GM19452 (cell line): ENCODE results near the gene HYPK.

ENCODE experiments used
- ATAC-seq: cut with Tn5 transposase; IDR thresholded peaks from one replicate; pipeline ENCODE4 v1.9.1; 2021; ENCODE audit not compliant: unreplicated experiment

The HYPK gene

GRCh38 chr15:43800286-43801141 is at the start of gene HYPK:
HYPK (plus strand) TSS chr15:43800599; CDS start chr15:43800623, 24 bp downstream.
- peak; percentile 87 for ATAC-seq

GRCh38 chr15:43751885-43752284 is 48.5 kb upstream of the HYPK start:
- no peak for ATAC-seq

- ATAC-seq = no peak
These were observed 37.6 kb upstream of the HYPK start for GRCh38 chr15:43762824-43763223.

GRCh38 chr15:43763819-43764446 is 36.5 kb upstream of the HYPK start:
- no peak for ATAC-seq

- no peak for ATAC-seq
These were observed 30.7 kb upstream of the HYPK start for GRCh38 chr15:43769584-43770228.

DNA sequence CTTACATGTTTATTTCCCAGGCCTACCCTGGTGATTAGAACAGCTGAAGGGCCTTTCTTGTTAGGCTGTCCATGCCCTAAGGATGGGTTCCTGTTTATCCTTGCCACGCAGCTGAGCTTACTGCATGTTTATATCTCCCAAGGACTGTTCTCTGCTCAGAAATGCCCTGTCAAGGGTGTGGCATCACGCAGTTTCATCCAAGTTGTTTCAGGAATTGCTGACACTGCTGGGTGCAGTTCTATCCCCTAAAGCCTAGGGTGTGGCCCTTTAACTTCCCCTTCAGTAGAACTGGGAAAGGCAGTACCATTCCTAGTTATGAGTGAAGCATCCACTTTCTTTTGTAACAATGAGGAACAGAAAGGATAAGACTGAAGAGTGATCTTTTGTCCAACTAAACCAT is 28.6 kb upstream of the HYPK start:
- no peak for ATAC-seq

- no peak for ATAC-seq
These were observed 27.8 kb upstream of the HYPK start for GRCh38 chr15:43772624-43773023.

DNA sequence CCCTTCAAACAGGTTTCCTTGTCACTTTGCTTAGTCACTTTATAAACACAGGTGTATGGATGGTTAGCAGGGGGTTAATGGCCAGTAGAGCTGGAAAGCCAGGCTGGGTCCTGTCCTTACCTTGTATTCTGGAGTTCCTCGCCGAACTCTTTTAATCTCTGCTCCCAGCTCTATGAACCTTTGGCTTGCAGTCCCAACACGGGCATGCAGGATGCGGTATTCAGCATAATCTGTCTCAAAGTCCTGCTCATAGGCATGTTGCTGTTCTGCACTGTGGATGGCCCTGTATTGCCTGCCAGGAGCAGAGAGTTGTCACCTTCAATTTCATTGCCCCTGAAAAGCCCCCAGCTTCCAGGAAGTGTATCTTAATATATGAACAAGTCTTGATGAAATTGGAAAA is 26.3 kb upstream of the HYPK start:
- ATAC-seq = no peak

- no peak for ATAC-seq
These were observed 24.9 kb upstream of the HYPK start for GRCh38 chr15:43775411-43775965.

GRCh38 chr15:43776101-43776717 is 24.2 kb upstream of the HYPK start:
- peak; percentile 64 for ATAC-seq

DNA sequence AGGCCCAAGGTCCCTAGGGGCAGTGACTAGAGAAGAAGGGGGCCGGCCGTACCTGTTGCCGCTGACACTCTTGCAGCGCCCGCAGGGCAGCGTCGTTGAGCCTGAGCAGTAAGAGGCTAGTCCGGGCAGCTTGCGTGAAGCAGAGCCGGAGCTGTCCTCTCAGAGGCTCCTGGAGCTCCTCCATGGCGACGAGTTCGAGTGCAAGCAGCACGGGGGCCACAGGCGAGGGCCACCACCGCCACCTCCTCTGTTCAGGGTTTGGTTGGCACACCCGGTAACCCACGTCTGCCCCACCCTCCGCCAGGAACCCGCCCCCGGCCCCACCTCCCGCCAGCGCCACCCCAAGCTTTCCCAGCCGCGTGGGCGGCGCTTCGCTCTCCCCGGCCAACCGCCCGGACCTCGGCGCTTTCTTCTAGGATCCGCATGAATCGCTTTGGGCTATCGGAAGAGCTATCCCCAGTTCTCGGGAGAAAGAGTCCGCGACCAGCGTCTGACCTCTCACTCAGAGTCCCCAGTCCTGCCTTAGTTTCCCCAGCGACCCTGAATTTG is 23.6 kb upstream of the HYPK start, which contains the start of gene ELL3:
TSS of gene ELL3 (minus strand) at position 249 of the 549 bp plus-strand sequence. CDS start at position 184, 65 bp downstream.
- peak; percentile 43 for ATAC-seq

DNA sequence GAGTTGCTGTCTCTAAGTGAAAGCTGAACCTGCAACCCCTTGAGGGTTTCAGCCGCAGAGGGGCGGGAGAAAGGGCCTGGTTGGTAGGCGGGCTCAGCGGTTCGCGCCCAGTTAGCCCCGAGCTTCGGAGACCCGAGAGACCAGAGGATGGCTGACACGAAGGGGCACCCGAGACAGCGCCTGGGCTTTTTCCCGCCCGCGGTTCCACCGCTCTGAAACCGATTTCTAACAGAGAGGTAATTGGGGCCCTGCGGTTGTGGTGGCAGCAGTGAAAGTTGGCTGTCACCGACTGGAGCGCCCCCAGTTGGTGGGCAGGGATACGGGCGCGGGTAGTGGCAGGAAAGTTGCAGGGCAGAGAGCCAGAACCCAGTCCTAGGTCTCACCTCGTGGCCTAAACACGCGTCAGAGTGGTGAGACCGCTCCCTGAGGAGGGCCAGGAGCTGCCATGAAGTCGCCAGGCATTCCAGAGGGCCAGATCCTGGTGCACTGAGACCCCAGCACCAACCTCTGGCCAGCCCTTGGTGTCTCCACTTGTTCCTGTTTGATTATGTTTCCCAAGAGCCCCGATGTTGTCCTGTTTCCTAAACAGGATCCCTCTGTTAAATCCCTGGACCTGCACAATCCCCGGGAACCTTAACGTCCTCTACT is 23.0 kb upstream of the HYPK start:
- peak; percentile 46 for ATAC-seq

- ATAC-seq = no peak
These were observed 21.4 kb upstream of the HYPK start for GRCh38 chr15:43779016-43779415.

GRCh38 chr15:43789409-43789808 is 11.0 kb upstream of the HYPK start:
- ATAC-seq = no peak

- ATAC-seq = peak; percentile 91
These were observed 8.2 kb upstream of the HYPK start, which contains the start of gene SERF2 for GRCh38 chr15:43791993-43792760. SERF2 (plus strand) TSS chr15:43792320; CDS start chr15:43792377, 57 bp downstream.

GRCh38 chr15:43792761-43793476 is 7.5 kb upstream of the HYPK start:
- ATAC-seq = no peak

- ATAC-seq = no peak
These were observed 6.8 kb upstream of the HYPK start for GRCh38 chr15:43793647-43794046.

DNA sequence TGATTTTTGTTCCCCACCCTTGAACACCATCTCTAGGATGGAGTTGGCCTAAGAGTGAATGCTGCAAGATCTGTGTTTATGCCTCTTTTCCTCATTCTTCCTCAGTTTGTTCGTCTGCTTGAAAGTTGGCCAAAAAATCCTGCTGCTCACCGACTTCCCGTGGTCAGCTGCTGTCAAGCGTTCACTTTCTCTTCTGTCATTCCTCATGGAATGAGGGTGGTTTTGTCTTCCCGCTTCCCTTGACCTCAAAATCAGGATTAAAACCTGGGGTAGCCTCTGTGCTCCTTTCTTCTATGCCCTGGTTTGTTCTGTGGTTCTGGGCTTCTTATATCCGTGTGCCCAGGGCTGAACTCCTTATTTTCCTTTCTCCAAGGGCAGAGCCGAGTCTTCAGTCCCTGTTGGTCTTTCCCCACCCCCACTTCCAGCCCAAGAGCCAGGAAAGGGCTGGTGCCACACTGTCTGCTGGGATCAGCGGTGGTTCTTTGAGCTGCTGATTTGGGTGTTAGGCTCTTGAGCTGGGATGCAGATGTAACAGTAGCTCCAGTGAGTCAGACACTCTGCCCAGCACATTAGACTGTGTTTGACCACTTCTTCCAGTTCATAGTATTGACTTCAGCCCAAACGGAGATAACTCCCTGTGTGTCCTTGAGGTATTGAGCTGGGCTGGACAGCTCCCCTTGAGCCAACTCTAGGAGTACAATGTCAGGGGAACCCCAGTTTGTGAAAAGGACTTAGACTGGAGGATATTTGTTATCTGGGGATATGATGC is 5.9 kb upstream of the HYPK start:
- no peak for ATAC-seq
